GM21390 (cell line): Measurements from ENCODE around the gene DLG2.

Experiments used
- ATAC-seq: cut with Tn5 transposase; IDR thresholded peaks from one replicate; pipeline ENCODE4 v1.9.1; 2021; ENCODE audit not compliant: unreplicated experiment

The DLG2 gene

GRCh38 chr11:83583757-83584366, 2043.3 kb downstream of the DLG2 start:
- ATAC-seq = peak; percentile 97

GRCh38 chr11:83574519-83574918, 2052.6 kb downstream of the DLG2 start:
- no peak for ATAC-seq

- no peak for ATAC-seq
These were observed 2054.3 kb downstream of the DLG2 start for GRCh38 chr11:83572581-83573496.

- ATAC-seq = no peak
These were observed 2055.8 kb downstream of the DLG2 start for GRCh38 chr11:83571302-83571701.

- ATAC-seq = no peak
These were observed 2057.9 kb downstream of the DLG2 start for GRCh38 chr11:83569134-83569805.

- no peak for ATAC-seq
These were observed 2058.6 kb downstream of the DLG2 start for GRCh38 chr11:83568516-83568915.

GRCh38 chr11:83566950-83567349, 2060.2 kb downstream of the DLG2 start:
- ATAC-seq = no peak

- no peak for ATAC-seq
These were observed 2062.3 kb downstream of the DLG2 start for GRCh38 chr11:83564870-83565269.

- no peak for ATAC-seq
These were observed 2068.9 kb downstream of the DLG2 start for GRCh38 chr11:83558281-83558680.

- ATAC-seq = no peak
These were observed 2069.5 kb downstream of the DLG2 start for GRCh38 chr11:83557653-83558052.

- ATAC-seq = no peak
These were observed 2072.3 kb downstream of the DLG2 start for GRCh38 chr11:83554876-83555275.

- no peak for ATAC-seq
These were observed 2077.0 kb downstream of the DLG2 start for GRCh38 chr11:83549984-83550667.

- ATAC-seq = no peak
These were observed 2080.8 kb downstream of the DLG2 start for GRCh38 chr11:83546368-83546767.

GRCh38 chr11:83545494-83546260, 2081.5 kb downstream of the DLG2 start:
- ATAC-seq = no peak

- no peak for ATAC-seq
These were observed 2082.3 kb downstream of the DLG2 start for GRCh38 chr11:83544846-83545245.

GRCh38 chr11:83543706-83544439, 2083.3 kb downstream of the DLG2 start:
- no peak for ATAC-seq

- ATAC-seq = no peak
These were observed 2084.3 kb downstream of the DLG2 start for GRCh38 chr11:83542861-83543260.

- no peak for ATAC-seq
These were observed 2086.4 kb downstream of the DLG2 start for GRCh38 chr11:83540728-83541127.

GRCh38 chr11:83540112-83540675, 2086.9 kb downstream of the DLG2 start:
- ATAC-seq = no peak
